ENCODE results near the gene MYO5B. TPM values are rescaled to one million over a fixed set of nuclear protein-coding genes. Genes with fewer than 3 reads are reported as not detected.

MYO5B gene
- total RNA-seq, 4 donors from 2014 or later = 0.29 to 14.7 (median 1.2) TPM

DNA sequence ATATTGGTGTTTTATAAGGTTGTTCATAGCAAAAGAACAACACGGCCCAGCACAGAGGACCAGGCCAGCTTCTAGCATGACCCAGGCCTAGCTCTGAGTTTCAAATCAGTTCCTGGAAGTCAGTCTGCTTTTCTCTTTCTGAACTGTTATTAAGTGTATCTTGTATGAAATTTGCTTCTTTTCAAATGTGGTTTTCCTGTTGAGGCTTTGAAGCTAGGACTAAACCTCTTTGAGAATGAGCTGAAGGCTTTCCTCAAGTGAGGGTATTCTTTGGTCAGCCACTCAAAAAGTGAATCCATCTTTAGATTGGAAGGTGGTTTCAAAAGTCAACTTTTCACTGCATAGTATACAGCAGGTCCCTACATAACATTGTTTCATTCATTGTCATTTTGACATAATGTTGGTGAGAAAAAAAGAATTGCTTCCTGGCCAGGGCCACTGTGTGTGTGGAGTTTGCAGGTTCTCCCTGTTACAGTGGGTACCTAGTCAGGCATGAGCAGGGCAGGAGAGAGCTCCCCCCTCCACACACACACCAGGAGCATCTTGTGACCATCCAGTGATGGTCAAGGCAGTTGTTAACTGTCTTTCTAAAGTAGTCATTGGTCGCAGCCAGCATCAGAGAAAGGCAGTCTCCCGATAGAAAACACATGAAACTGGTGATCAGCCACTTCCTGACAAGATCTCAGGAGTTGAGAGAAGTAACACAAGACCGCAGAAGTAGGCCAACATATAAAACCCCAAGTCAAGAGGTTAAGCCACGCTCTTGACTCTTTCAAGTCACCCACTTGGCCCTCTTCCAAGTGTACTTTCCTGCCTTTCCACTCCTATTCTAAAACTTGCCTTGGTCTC, 374.9 kb downstream of the MYO5B start:
- intact Hi-C loops (cut with DNase I; ENCODE audit: low total_unique reads) = loop anchor here (10.0 kb wide), 1 partner anchor 335 kb away; the partner anchor contains the start of gene C18orf32

DNA sequence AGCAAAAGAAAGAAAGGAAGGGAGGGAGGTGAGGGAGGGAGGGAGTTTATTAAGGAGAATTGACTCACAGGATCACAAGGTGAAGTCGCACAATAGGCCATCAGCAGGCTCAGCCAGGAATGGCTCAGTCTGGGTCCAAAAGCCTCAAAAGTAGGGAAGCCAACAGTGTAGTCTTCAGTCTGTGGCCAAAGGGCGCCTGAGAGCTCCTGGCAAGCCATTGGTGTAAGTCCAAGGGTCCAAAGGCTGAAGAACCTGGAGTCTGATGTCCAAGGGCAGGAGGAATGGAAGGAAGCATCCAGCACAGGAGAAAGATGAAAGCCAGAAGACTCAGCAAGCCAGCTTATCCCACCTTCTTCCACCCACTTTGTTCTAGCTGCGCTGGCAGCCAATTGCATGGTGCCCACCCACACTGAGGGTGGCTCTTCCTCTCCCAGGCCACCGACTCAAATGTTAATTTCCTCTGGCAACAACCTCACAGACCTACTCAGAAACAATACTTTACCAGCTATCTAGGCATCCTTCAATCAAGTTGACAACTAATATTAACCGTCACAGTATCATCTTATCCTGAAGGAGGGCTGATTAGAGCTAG, 375.8 kb downstream of the MYO5B start:
- Histone ChIP-seq H3K27me3 (no peaks in the 10 kb centered on the region), H3K36me3 (no peaks in the 10 kb centered on the region), H3K4me1 (no peaks in the 10 kb centered on the region), H3K4me3 (no peak overlapping the region), H3K27ac (no peak overlapping the region), H3K9me3 (no peaks in the 10 kb centered on the region)
- no peak for DNase-seq
- TF ChIP-seq, protein P1, sequence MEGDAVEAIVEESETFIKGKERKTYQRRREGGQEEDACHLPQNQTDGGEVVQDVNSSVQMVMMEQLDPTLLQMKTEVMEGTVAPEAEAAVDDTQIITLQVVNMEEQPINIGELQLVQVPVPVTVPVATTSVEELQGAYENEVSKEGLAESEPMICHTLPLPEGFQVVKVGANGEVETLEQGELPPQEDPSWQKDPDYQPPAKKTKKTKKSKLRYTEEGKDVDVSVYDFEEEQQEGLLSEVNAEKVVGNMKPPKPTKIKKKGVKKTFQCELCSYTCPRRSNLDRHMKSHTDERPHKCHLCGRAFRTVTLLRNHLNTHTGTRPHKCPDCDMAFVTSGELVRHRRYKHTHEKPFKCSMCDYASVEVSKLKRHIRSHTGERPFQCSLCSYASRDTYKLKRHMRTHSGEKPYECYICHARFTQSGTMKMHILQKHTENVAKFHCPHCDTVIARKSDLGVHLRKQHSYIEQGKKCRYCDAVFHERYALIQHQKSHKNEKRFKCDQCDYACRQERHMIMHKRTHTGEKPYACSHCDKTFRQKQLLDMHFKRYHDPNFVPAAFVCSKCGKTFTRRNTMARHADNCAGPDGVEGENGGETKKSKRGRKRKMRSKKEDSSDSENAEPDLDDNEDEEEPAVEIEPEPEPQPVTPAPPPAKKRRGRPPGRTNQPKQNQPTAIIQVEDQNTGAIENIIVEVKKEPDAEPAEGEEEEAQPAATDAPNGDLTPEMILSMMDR (IDR thresholded peaks at IDR 0.05) = no peak
- no peak for TF ChIP-seq POLR2A (IDR thresholded peaks at IDR 0.05)
- intact Hi-C loops (cut with DNase I; ENCODE audit: low total_unique reads) = loop anchor here (10.0 kb wide), 1 partner anchor 334 kb away; the partner anchor contains the start of gene C18orf32

More for the DNA sequence above, 374.9 kb downstream of the MYO5B start:
- H3K4me1 ChIP-seq = no peaks in the 10 kb centered on the region
- H3K27ac ChIP-seq = no peak overlapping the region
- DNase-seq = no peak
- no peak for TF ChIP-seq POLR2A (IDR thresholded peaks at IDR 0.05)
- H3K27me3 ChIP-seq = no peaks in the 10 kb centered on the region
- H3K4me3 ChIP-seq = no peak overlapping the region
- H3K9me3 ChIP-seq = no peaks in the 10 kb centered on the region
- H3K36me3 ChIP-seq = no peaks in the 10 kb centered on the region

DNA sequence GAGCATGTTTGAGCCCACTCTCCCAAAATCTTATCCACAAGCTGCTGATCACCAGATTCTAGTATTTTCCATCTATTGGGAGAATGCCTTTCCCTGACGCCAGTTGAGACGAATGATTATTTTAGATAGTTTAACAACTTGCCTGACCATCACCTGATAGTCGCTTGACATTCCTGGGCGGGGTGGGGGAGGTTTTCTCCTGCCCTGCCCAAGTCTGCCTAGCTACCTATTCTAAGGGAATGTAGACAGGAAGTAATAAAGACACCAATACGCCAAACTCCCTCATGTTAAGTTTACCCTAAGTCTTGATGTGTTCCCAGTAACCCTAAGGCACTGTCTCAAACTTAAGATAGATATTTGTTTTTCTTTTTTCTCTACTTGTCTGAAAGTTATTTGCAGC, 377.0 kb downstream of the MYO5B start:
- no peak overlapping the region for H3K4me3 ChIP-seq
- no peak overlapping the region for H3K27ac ChIP-seq
- DNase-seq = no peak
- H3K4me1 ChIP-seq = no peaks in the 10 kb centered on the region
- intact Hi-C loops (cut with DNase I; ENCODE audit: low total_unique reads) = loop anchor here (10.0 kb wide), 1 partner anchor 333 kb away; the partner anchor contains the start of gene C18orf32
- H3K36me3 ChIP-seq = no peaks in the 10 kb centered on the region
- no peak for TF ChIP-seq POLR2A (IDR thresholded peaks at IDR 0.05)
- TF ChIP-seq, protein P1 (IDR thresholded peaks at IDR 0.05) = no peak
- H3K27me3 ChIP-seq = no peaks in the 10 kb centered on the region
- no peaks in the 10 kb centered on the region for H3K9me3 ChIP-seq

DNA sequence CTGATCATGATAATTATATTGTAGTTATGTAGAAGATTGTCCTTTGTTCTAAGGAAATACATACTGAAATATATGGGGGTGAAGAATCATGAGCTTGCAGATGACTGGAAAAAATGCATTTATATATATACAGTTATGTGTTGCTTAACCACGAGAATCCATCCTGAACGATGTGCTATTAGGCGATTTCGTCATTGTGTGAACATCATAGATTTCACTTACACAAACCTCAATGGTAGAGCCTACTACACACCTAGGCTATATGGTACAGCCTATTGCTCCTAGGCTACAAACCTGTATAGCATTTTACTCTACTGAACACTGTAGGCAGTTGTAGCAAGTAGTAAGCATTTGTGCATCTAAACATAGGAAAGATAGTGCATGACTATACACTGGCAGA, 379.0 kb downstream of the MYO5B start:
- intact Hi-C loops (cut with DNase I; ENCODE audit: low total_unique reads) = loop anchor here (10.0 kb wide), 1 partner anchor 331 kb away; the partner anchor contains the start of gene C18orf32
- Histone ChIP-seq H3K4me3 (no peak overlapping the region), H3K36me3 (no peaks in the 10 kb centered on the region), H3K4me1 (no peaks in the 10 kb centered on the region), H3K9me3 (no peaks in the 10 kb centered on the region), H3K27ac (no peak overlapping the region), H3K27me3 (no peaks in the 10 kb centered on the region)
- DNase-seq = no peak
- TF ChIP-seq, protein P1 (IDR thresholded peaks at IDR 0.05) = no peak
- TF ChIP-seq POLR2A (IDR thresholded peaks at IDR 0.05) = no peak

DNA sequence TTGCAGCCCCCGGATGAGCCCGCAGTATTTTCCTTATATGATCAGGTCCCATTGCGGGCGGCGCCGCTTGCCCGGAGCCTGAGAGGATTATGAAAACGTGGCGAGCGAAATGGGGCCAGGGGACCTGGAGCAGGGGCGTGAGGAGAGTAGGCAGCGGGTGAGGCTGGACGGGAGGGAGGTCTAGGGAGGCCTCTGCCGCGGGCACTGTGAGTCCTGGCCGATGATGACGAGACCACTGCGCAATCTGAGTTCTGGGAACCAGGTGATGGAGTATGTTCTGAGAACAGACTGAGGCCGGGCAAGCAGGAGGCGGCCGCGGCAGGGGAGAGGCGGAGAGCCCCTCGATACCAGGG, 380.8 kb downstream of the MYO5B start:
- Histone ChIP-seq H3K36me3 (no peaks in the 10 kb centered on the region), H3K4me3 (peak overlapping the region; percentile 68 to 76), H3K27me3 (no peaks in the 10 kb centered on the region), H3K9me3 (no peaks in the 10 kb centered on the region), H3K4me1 (no peaks in the 10 kb centered on the region), H3K27ac (peak overlapping the region; percentile 83 to 95)
- no peak for TF ChIP-seq POLR2A (IDR thresholded peaks at IDR 0.05)
- TF ChIP-seq, protein P1 (IDR thresholded peaks at IDR 0.05) = no peak
- intact Hi-C loops (cut with DNase I; ENCODE audit: low total_unique reads) = loop anchor here (10.0 kb wide), 1 partner anchor 329 kb away; the partner anchor contains the start of gene C18orf32
- peak; percentile 65 to 73 for DNase-seq
